Spleen (tissue), 11 donors: ENCODE results near the gene FLYWCH1. TPM values are rescaled to one million over a fixed set of nuclear protein-coding genes. Genes with fewer than 3 reads are reported as not detected.

Source experiments
- DNase-seq: peaks from one replicate; pipeline ENCODE4 v3.0.0-alpha.2; 2020
- H3K27ac ChIP-seq, 8 donors: fragments of 200-600 bp; sonication (generic) in 7 of 8; 1 replicate in 4 of 8; 2 replicates in 4 of 8; pipeline versions ENCODE4 v1.5.0 to v1.8.0; 2016 to 2021; ENCODE audit warnings: inconsistent platforms in 4 of 8, mild to moderate bottlenecking in 4 of 8, moderate library complexity in 1 of 8
- H3K27me3 ChIP-seq, 7 donors: fragments of 200-600 bp; sonication (generic) in 6 of 7; replicated peaks in 1 of 7; 1 replicate in 4 of 7; 2 replicates in 3 of 7; pipeline versions ENCODE4 v1.5.0 to v1.8.0; 2016 to 2021; ENCODE audit warnings: inconsistent platforms in 3 of 7, mild to moderate bottlenecking in 1 of 7
- H3K36me3 ChIP-seq, 6 donors: fragments of 200-600 bp; sonication (generic) in 5 of 6; 1 replicate in 4 of 6; 2 replicates in 2 of 6; pipeline versions ENCODE4 v1.5.0 to v1.8.0; 2016 to 2021; ENCODE audit warnings: inconsistent platforms in 2 of 6
- H3K4me1 ChIP-seq, 6 donors: fragments of 200-600 bp; sonication (generic) in 5 of 6; 1 replicate in 3 of 6; 2 replicates in 3 of 6; pipeline versions ENCODE4 v1.5.0 to v1.8.0; 2016 to 2021; ENCODE audit warnings: inconsistent platforms in 3 of 6
- H3K4me3 ChIP-seq, 8 donors: fragments of 200-600 bp; sonication (generic) in 7 of 8; 1 replicate in 4 of 8; 2 replicates in 4 of 8; pipeline versions ENCODE4 v1.5.0 to v1.8.0; 2016 to 2021; ENCODE audit warnings: inconsistent platforms in 4 of 8, mild to moderate bottlenecking in 4 of 8, moderate library complexity in 2 of 8
- H3K9me3 ChIP-seq, 8 donors: fragments of 200-600 bp; sonication (generic) in 7 of 8; 1 replicate in 4 of 8; 2 replicates in 4 of 8; pipeline versions ENCODE4 v1.5.0 to v1.8.0; 2016 to 2021; ENCODE audit warnings: inconsistent platforms in 4 of 8
- POLR2A ChIP-seq, 3 donors: fragments of 450-650 bp; IDR thresholded peaks; one replicate each; pipeline ENCODE4 v1.5.1; 2017; ENCODE audit warnings: antibody characterized with exemption in 3 of 3, mild to moderate bottlenecking in 1 of 3
- POLR2AphosphoS5 ChIP-seq, 3 donors: sonication (generic); formaldehyde crosslinking; IDR thresholded peaks; one replicate each; pipeline ENCODE4 v1.5.1; 2017; ENCODE audit warnings: antibody characterized with exemption in 3 of 3
- WGBS, 5 donors: extraction: QIAGEN DNeasy Blood & Tissue Kit in 3 of 5; methylation state at CpG; one replicate each; pipeline versions ENCODE4 v1.1.5 to v1.1.7; 2013 to 2018; 5-methylcytosine and 5-hydroxymethylcytosine counted together
- intact Hi-C: fragments of 100-400 bp; cut with DNase I; formaldehyde crosslinking; loops from one replicate; pipeline ENCODE4 v1.15.0; 2023; ENCODE audit warnings: low total_unique reads
- polyA plus RNA-seq, 3 donors: library from polyadenylated mRNA; stranded (reverse); fragments of 200-250 nt; gene quantifications; one replicate each; pipeline ENCODE4 v1.2.1, GENCODE V29; 2013
- total RNA-seq, 7 donors: library from RNA; depleted of rRNA in 3 of 7; stranded (reverse); fragments of >200 nt in 3 of 7; fragmentation: NEBNext Ultra II Directional in 4 of 7; extraction: Animal tissue kit (Norgen Biotek cat#: 25700) in 4 of 7; gene quantifications; one replicate each; pipeline versions ENCODE4 v1.1.0 to v1.2.1, GENCODE V29; 2016 to 2021
- TF ChIP-seq, protein P1 (sequence below), 11 experiments: fragments of 200-600 bp in 7 of 11; fragments of 450-650 bp in 4 of 11; sonication (generic) in 4 of 11; IDR thresholded peaks in 8 of 11; conservative IDR thresholded peaks in 3 of 11; 1 replicate in 7 of 11; 2 replicates in 4 of 11; pipeline versions ENCODE4 v1.4.0 to v1.8.0; 2016 to 2021; ENCODE audit warnings: antibody characterized with exemption in 11 of 11, inconsistent platforms in 4 of 11, mild to moderate bottlenecking in 1 of 11
- donor health status: healthy with polysubstance abuse.
- donor health status: DM: no; HTN: no; CAD: no; lungs with moderate emphysema.
- donor health status: DM: no; HTN: no; CAD: no.
- donor health status: Bipolar disorder and iron deficiency.
- donor health status: healthy.
- donor health status: DM: no; HTN: no; CAD: no.
- donor health status: DM: yes; HTN: yes; CAD: no.

The FLYWCH1 gene
- total and polyA plus RNA-seq, 10 donors = 14.0 to 79.3 (median 53.1) TPM

- peak overlapping the region in 1 of 8 donors; percentile 40 for H3K27ac ChIP-seq
- TF ChIP-seq POLR2AphosphoS5 (IDR thresholded peaks at IDR 0.05) = no peak
- TF ChIP-seq, protein P1, sequence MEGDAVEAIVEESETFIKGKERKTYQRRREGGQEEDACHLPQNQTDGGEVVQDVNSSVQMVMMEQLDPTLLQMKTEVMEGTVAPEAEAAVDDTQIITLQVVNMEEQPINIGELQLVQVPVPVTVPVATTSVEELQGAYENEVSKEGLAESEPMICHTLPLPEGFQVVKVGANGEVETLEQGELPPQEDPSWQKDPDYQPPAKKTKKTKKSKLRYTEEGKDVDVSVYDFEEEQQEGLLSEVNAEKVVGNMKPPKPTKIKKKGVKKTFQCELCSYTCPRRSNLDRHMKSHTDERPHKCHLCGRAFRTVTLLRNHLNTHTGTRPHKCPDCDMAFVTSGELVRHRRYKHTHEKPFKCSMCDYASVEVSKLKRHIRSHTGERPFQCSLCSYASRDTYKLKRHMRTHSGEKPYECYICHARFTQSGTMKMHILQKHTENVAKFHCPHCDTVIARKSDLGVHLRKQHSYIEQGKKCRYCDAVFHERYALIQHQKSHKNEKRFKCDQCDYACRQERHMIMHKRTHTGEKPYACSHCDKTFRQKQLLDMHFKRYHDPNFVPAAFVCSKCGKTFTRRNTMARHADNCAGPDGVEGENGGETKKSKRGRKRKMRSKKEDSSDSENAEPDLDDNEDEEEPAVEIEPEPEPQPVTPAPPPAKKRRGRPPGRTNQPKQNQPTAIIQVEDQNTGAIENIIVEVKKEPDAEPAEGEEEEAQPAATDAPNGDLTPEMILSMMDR (IDR thresholded peaks at IDR 0.05 in 8 of 11, conservative IDR thresholded peaks at IDR 0.05 in 3 of 11) = no peak
- TF ChIP-seq POLR2A (IDR thresholded peaks at IDR 0.05) = no peak
- no peaks in the 10 kb centered on the region for H3K36me3 ChIP-seq
- peak; percentile 75 for DNase-seq
- peaks cover 0 to 24% (median 3%) of the 10 kb centered on the region in 6 donors for H3K4me1 ChIP-seq
- H3K9me3 ChIP-seq = no peaks in the 10 kb centered on the region
- intact Hi-C loops = no loop called here
- peaks cover 0 to 74% (median 30%) of the 10 kb centered on the region in 7 donors for H3K27me3 ChIP-seq
- peak overlapping the region in 1 of 8 donors; percentile 9 for H3K4me3 ChIP-seq
- 6 to 26% (median 22%) methylated on average over 5 to 21 of the region's 21 CpGs for WGBS, 5 donors
Measured at GRCh38 chr16:2955779-2956578, 44.2 kb downstream of the FLYWCH1 start.

- 82 to 90% (median 84%) methylated on average over 9 to 11 of the region's 11 CpGs for WGBS, 5 donors
- TF ChIP-seq, protein P1 (IDR thresholded peaks at IDR 0.05 in 8 of 11, conservative IDR thresholded peaks at IDR 0.05 in 3 of 11) = no peak
- TF ChIP-seq POLR2A (IDR thresholded peaks at IDR 0.05) (no peak), POLR2AphosphoS5 (IDR thresholded peaks at IDR 0.05) (no peak)
- H3K27me3 ChIP-seq = peaks cover 0 to 80% (median 30%) of the 10 kb centered on the region in 7 donors
Measured at GRCh38 chr16:2956579-2956956, 44.8 kb downstream of the FLYWCH1 start.

GRCh38 chr16:2959206-2959605 lies 47.5 kb downstream of the FLYWCH1 start:
- DNase-seq = no peak
- H3K36me3 ChIP-seq = no peaks in the 10 kb centered on the region
- peaks cover 14 to 97% (median 55%) of the 10 kb centered on the region in 7 donors for H3K27me3 ChIP-seq
- peaks cover 12 to 54% (median 27%) of the 10 kb centered on the region in 6 donors for H3K4me1 ChIP-seq
- TF ChIP-seq, protein P1 (IDR thresholded peaks at IDR 0.05 in 8 of 11, conservative IDR thresholded peaks at IDR 0.05 in 3 of 11) = no peak
- no peak overlapping the region for H3K4me3 ChIP-seq
- intact Hi-C loops = no loop called here
- no peak overlapping the region for H3K27ac ChIP-seq
- 60 to 86% (median 76%) methylated on average over 10 of the region's 10 CpGs for WGBS, 5 donors
- H3K9me3 ChIP-seq = no peaks in the 10 kb centered on the region

More at GRCh38 chr16:2956579-2956956, 44.8 kb downstream of the FLYWCH1 start:
- DNase-seq = peak; percentile 38
- no peaks in the 10 kb centered on the region for H3K9me3 ChIP-seq
- intact Hi-C loops = no loop called here
- no peak overlapping the region for H3K27ac ChIP-seq
- no peaks in the 10 kb centered on the region for H3K36me3 ChIP-seq
- H3K4me3 ChIP-seq = no peak overlapping the region
- H3K4me1 ChIP-seq = peaks cover 0 to 28% (median 6%) of the 10 kb centered on the region in 6 donors
